GM23248 (cell line): ENCODE results near the gene ZSWIM5.
"Not testable (repeated sequence)": the region's sequence is repeated elsewhere in the genome, so short reads cannot be mapped to it uniquely, and the experiment has no call there.

Experiments
- EZH2 ChIP-seq: fragments of 200-600 bp; sonication (generic); IDR thresholded peaks from 2 replicates; pipeline ENCODE4 v1.6.1; 2018; ENCODE audit warnings: antibody characterized with exemption, mild to moderate bottlenecking; ENCODE audit not compliant: insufficient read depth, poor library complexity, severe bottlenecking
- EZH2phosphoT487 ChIP-seq: fragments of 200-600 bp; sonication (generic); IDR thresholded peaks from 2 replicates; pipeline ENCODE4 v1.6.1; 2018; ENCODE audit warnings: antibody characterized with exemption, moderate library complexity, mild to moderate bottlenecking, low read depth; ENCODE audit not compliant: insufficient read depth

- TF ChIP-seq EZH2, EZH2phosphoT487: not testable (repeated sequence)
Observed at GRCh38 chr1:45164307-45164706, 42.1 kb downstream of the ZSWIM5 start.
